Fibroblast of skin of right quadriceps (primary cell): ENCODE results near the gene NFIX.

ENCODE experiments used
- DNase-seq: peaks from one replicate; pipeline ENCODE4 v3.0.0-alpha.2; 2013

NFIX gene

DNA sequence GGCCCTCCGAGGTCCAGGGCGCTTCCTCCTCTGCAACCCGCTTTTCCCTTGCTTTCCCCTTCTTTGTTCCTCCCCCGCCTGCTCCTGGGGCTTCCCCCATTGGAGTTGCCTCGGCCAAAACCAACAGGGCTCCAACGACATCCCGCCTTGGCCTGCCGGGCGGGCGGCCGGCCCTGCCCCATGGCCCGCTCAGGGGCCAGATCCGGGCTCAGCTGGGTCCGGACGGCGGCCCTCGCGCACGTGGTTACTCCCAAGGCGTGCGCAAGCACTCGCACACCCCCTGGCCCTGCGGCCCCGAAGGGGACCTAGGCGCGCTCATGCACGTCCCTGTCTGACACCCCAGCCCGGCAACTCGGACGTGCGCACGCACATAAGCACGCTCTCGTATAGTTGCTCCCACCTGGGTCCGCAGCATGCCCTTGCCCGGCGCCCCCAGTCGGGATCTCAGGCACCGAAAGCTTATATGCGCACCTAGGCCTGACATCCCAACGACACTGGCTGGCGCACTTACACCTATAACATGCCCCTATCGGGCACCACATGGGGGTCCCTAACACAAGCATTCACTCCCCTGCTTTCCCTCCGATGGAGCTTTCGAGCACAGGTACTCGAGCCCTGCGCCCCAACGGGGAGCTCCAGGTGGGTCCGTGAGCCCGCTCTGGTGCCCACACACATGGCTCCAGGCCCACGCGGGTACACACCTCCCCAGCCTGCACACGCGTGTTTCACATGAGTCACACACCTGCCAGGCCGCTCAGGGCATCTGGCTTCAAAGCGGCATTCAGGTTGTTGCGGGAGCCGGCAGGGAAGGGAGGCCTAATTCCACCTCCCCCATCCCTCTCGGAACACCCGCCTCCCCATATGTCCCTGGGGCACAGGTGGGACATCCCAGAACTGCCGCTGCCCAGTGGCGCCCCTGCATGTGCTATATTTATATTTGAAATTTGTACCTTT is 15.0 kb downstream of the NFIX start:
- no peak for DNase-seq

DNA sequence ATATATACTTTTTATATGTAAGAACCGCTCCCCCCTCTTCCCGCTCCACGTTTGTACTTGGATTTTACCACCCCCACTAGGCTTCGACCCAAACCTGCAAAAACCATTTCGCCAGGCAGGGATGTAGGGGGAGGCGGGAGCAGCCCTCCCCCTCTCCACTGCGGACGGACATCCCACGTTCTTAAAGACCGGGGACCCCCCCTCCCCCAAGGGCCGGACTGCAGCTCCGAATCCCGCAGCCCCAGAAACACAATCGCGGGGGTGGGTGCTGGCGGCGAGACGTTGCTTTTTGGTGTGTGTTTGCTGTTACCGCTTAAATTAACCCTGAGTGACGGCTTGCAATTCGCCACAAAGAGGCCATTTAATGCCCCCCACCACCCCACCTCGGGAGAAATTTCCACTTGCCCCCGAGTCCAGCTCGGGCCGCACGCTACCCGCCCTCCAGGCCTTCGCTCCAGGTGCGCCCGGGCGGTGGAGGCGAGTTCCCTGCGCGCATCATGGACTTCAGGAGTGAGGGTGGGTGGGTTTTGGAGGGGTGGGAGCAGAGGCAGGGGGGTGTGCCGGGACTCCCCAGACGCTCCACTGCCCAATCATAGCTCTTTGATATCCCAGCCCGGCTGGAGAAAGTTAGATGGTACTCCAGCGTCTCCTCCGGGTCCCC is 15.8 kb downstream of the NFIX start:
- no peak for DNase-seq

DNA sequence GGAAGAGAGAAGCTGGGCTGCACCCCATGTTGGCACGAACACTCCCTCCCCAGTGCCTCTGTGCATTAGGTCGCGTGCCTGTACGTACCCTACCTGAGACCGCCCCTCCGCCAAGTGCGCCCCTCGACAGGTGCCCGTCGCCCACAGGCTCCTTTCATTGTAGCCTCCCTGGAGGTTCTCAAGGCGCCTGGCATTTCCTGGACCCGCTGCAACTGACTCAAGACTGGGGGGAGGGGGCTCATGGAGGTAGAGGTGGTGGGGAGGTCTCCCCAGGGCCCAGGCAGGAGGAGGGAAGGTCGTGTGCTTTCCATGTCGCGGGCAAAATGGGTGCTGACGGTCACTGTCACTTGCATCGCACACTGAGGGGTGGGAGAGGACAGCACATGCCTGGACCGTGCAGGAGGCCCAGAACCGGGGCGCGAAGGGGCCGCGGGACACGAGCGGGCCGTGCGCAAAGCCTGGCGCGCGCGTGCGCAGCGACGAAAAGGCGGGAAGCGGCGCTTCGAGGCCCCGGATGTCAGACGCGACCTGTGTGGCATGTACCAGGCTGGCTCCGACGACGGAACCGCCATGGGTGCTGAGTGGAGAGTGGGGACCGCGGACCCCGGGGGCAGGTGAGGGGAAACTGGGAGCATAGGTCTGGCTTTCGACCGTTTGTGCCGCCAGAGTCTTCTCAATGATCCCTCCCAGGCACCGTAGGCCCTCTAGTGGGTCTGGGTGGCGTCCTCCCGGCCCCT is 16.5 kb downstream of the NFIX start:
- DNase-seq = no peak

DNA sequence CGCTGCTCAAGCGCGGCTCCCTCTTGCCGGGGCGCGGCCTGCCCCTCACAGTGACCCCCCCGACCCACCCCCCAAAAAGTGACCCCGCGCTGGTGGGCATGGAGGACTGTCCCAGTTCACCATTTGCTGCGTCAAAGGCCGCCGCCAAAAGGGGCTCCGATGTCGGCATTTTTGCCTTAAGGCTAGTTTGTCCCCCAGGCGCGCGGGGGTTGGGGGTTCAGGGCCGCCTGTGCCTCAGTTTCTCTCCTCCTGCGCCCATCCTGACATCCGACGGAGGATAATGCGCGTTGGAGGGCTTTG is 17.1 kb downstream of the NFIX start:
- no peak for DNase-seq

DNA sequence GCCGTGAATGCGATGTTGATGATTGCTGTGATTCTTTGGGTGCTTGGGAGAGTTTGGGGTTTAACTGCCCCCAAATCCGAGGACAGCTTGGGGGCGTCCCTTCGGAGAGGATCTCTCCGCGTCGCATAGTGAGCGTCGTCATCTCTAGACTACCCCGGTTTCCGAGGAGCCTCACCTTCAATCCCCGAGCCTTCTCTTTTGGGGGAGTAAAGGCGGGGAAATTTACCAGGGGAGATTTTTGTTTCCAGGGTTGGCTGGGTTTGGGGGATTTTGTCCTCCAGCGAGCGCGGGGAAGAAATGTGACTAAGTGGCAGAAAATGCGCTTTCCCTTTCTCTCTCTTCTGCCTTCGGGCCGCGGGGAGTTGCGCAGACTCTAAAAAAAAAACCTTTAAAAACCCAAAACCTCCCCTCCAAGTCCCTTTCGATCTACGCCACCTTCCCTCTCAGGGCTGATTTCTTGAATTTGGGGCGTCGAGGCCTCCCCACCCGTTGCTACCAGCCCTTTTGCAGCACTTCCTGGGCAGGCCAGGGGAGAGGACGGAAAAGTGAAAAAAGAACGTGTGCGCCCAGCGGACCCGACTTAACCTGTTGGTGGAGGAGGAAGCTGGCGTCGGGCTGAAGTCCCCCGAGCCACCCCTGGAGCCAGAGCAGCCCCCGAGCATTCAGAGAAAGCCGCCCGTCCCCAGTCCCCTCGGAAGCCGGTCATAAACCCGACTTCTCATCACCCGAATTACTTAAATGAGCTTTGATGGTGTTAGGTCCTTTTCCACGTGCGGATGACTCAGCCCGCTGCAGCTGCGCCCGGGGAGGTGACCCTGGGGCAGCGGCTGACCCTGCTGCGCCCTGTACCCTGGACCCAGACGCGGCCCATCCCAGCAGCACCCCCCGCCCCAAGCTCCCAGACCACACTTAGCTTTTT is 17.7 kb downstream of the NFIX start:
- peak; percentile 66 for DNase-seq

DNA sequence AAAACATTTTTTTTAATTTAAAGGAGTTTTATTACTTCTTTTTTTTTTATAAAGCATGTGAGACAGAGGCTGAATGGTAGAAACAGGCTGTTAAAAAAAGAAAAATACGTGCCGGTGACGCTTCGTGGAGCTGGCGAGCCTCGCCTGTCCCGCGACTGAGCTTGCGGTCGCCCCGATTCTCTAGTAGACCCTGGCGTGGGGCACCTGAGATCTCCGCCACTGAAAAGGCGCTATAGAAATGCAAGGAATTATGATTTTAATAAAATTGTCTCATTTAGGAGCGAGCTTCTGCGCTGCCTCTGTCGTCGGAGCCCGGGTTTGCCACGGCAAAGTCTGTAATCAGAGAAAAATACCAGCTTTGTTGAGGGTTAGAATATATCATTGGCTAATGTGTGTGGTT is 18.4 kb downstream of the NFIX start:
- no peak for DNase-seq

DNA sequence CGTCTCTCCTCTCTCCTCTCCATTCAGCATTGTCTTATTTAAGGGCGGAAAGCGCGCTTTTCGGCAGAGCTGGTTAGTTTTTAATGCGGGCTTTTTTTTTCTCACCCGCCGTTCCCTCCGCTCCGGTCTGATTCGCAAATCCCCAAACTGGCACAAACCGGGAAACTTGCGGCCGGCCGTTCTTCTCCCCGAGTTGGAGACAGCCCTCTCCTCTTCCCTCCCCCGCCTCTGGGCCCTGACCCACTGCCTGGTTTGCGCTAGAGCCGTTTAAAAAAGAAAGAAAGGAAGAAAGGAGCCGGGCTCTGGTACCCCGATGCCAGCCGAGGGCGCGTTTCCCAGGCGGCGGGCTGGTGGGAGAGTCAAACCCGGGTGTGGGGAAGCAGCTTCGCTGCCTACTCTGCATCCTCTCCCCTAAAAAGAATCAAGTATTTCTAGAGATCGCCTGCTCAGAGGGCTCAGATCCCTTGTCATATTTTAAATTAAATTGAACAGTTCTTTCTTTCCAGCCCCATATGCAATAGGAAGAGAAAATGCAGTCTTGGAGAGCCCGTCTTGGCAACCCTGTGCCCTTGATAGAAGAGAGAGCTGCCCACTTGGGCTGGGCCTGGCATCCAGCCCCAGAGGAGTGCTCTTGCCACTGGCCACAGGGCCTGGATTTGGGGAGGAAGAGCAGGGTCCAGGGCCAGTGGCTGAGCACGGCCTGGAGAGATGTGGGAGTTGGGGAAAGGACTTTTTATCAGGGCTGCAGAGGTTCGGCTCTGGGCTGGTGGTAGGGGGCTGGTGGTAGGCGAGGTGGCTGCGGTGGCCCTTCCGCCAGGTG is 19.0 kb downstream of the NFIX start:
- DNase-seq = no peak

DNA sequence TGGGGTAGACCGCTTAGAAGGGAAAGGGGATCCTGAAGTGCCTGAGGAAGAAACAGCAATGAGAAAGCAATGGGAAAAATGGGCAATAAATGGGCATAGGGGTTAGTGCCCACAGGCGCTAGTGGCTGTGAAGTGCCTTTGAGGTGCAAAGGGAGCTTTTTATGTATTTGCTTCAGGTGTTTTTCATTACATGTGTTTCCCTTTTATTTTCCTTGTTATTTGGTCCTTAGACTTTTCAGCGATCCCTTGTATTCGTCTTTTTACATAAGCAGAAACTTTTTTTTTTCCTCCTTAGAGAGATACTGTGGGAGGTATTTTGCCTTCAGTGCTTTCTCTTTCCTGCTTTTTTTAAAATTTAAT is 19.6 kb downstream of the NFIX start:
- no peak for DNase-seq

DNA sequence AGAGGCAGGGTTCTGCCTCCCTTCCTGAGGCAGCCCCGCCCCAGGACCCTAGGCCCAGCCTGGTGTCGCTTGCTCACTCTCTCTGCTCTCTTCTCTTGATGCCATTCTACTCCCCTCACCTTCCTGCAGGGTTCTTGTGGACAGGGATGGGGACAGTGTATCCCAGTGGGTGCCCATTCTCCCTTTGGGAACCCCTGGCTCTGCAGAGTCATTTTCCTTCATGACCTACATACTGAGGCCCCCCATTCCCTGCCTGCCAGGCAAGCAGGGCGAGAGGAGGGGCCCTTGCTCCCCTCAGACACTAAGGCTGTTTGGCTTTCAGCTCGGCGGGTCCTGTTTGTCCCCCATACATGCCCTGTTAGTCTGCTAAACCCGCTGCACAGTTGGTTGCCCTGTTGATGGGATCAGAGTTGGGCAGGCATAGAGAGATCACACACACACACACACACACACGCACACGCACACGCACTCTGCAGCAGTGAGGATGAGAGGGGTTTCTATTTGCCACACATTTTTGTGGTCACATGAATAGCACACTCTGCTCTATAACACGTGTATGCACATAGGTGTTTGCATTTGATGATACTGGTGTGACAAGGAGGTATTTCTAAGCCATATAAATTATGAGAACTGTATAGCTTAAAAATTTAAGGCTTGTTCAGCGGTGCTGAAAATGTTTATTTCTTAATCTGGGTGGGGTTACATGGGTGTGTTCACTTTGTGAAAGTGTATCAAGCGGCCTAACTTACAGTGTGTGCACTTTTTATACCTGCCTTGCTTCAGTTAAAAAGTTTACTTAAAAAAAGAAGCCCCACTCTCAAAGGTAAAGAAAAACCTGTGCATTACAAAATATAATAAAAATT is 20.3 kb downstream of the NFIX start:
- DNase-seq = no peak

DNA sequence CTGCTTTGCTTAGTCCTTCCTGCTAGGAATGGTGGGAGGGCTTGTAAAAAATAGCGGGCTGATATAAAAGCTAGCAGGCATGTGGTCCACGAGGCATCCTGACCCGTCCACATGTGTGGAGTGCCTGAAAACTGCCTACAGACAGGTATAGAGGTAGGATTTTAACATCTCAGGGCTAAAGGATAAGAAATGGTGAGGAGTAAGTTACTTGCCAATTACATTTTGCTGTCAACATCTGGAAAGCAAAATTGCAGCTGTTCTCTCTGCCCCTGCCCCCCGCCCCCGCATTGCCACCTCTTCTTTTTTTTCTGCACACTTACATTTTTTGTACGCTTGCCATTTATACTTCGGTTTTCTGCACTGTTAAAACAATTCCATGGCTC is 21.0 kb downstream of the NFIX start:
- no peak for DNase-seq

DNA sequence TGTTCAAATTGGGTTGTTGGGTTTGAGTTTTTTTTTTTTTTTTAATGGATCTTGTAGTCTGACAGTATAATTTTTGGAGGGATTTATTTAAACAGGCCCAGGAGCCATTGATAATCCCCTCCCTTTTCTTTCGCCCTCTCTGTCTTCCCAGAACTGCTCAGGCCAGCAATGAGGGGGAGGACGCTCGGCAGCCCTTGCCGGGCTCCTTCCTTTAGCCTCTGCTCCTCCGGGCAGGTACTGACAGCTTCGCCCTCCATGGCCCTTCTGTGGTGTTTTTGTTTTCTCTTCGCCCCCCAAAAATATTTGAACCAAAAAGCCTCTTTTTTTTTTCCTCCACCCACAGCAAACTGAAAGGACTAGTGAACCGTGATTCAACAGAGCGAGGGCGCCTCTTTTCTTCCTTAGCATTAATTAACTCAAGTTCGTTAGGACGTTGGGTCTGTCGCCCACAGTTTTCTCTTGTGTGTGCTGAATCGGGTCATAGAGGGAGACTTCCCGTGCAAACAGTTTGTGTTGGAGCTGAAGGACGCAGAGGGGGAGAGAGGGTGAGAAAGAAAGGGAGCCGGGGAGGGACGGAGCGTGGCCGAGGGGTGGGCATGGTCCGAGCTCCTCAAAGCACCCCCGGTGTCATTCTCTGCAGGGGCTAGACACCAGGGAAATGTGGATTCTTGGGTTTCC is 21.5 kb downstream of the NFIX start:
- DNase-seq = no peak

DNA sequence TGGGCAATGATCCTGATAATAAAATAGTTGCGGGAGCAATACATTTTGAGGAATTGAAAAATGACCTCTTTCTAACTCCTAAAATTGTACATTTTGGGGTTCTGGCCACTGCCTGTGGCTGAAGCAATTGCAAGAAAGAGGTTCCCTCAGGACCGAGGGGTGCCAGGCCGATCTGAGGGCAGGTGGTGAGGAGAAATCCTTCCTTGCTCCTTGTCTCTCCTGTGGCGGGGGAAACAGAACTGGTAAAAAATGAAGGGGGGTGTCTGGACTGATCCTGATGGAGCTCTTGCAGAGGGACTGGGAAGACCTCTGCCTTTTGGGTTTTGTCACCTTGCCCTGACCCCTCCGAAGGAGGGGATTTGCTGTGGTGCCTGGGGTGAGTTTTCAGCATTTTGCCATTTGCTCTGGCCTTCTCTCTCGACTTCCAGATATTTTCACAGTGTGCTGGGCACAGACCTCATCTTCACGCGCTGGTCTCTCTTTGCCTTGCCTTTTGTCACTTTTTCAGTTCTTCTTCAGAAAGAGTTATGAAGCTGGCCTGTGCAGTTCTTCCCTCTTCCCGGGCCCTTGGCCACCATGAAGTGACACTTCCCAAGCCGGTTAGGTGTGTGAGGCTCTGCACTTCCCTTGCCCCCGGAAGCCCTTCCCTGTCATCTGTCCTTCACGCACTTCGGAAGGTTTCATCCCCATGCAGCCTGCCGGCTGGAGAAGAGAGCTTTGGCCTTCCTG is 22.2 kb downstream of the NFIX start:
- no peak for DNase-seq

DNA sequence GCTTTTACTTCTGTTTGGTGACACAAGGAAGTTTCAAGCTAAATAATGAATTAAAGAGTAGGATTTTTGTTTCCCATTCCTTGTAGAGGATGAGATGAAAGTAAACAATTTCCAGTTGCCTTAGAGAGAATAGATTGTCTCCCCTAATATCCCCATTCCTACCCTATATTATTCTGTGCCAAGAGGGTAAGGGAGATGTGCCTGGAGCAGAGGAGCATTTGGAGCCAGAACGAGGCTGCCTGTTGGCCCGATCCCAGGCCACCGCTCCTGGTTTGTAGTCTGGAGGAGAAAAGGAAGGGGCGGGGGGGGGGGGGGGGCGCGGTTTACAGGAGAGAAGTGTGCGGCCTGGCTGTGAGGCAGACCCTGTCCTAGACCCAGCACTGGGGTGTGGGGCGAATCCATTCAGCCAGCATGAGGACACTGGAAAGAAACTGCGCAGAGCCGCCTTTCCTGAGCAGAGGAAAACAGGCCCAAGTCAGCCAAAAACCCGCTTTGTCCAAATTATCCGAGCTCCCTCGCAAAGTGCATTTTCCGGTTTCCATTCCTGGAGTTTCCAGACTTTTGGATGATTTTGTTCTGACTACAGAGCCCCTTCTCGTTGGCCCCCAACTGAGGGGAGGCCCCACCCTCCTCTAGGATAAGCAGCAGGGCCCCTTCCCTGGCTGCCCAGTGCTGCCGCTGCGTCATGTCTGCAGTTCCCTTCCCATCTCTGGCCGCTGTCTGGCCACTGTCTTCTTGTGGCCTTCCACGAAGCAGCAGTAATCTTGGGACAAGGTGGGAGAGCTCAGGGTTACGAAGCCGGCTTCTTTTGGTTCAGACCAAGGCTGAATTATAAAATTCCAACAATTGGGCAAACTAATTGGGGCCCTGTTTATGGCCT is 23.0 kb downstream of the NFIX start:
- no peak for DNase-seq

DNA sequence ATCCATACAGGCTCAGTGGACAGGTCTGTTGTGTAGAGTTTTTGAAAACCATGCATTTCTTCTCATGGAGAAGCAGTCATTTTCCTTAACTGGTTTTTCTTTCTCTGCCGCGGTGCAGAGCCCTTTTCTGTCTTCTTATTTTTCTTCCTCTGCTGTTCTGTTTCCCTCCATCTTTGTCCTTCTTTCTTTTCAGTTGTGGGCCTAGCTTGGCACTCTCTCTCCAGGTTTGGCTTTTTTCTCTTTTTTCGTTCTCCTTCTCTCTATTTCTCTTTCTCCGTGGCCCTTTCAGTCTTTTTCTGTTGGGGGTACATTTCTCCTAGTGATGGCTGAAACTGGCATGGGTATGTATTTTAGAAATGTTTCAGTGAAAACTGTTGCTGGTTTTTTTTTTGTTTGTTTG is 24.1 kb downstream of the NFIX start:
- no peak for DNase-seq

DNA sequence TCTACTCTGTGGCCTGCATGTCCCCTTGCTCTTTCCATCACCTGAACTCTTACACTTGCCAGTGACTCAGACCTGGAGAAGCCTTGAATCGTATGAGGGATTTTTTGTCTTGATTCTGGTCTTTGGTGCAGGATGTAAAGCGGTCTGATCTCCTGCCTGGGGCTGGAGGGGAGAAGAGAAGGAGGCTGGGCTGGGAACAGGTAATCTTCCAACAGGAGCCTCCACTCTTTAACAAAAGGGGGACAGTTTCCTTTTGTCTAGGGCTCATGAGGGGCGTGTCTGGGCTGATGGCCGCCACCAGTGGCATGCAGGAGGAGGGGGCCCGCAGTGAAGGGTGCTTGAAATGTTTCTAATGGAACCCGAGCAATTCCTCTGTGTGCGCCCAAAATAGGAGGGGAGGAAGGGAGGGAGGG is 24.7 kb downstream of the NFIX start:
- DNase-seq = no peak

DNA sequence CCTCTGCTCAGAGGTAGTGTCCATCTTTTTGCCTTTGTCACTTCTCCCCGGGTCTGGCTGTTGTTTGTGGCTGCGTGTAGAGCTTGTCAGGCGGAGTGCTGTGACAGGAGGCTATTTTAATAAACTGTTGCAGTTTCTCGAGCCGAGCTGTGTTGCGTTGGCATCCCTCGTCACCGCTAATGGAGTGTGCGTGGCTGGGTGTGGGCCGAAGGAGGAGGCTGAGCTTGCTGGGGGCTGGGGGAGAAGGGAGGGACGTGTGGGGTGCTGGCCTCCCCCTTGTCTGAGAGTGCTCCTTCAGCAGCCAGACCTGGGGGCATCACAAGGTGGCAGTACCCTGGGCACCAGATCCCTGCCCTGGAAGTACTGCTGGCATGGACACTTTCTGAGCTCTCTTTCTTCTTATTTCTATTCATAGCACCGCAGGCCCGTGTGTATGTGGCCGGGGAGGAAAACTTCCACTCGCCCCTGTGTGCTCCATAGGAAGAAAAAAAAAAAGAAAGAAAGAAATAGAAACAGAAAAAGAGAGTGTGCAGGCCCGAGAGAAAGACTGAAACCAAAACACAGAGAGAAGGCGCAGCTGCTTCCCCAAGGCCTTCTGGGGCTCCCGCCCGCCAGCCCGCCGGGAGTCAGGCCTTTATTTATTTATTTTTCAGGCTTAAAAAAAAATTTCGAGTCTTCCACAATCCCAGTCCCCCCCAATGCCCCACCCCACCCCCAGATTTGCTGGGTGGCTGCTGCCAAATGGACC is 27.0 kb downstream of the NFIX start:
- peak; percentile 53 for DNase-seq

DNA sequence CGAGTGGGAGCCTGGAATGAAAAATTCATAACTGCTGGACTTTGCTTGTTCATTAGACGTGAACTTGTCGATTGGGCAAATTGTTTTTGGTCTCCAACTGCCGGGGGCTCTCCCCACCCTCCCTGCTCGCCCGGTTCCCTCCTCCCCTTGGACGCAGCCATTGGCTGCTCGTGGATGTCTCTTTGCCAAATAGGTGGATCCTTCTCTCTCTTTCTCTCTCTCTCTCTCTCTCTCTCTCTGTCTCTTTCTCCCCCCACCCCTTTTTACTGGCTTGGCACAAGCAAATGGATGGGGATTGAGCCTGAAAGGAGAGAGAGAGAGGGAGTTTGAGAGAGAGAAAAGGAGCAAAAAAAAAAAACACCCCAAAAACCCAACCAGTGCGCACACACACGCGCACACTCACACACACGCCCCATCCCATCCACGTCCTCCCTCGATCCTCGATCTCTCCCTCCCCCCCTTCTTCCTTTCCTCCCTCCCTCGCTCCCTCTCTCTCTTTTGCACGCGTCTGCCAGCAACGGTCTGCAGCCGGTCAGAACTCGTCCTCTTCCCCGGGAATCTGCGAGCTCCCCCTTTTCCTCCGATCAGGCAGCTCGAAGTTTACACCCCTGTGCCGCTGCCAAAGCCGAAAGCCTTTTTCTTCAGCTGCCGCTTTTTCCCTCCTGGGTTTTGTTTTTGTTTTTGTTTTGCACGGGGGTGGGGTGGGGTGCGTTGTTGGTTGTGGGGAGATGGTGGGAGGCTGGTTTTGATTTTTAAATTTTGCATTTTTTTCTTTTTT is 27.8 kb downstream of the NFIX start:
- DNase-seq = peak; percentile 97
